ENCODE measurements around the gene CTXN3. TPM values are rescaled to one million over a fixed set of nuclear protein-coding genes. Genes with fewer than 3 reads are reported as not detected.
A peak's percentile ranks its signal among the peaks of the same experiment; 100 is the strongest.
"Not testable (repeated sequence)": the region's sequence is repeated elsewhere in the genome, so short reads cannot be mapped to it uniquely, and the experiment has no call there.

Gene CTXN3
- total and polyA plus RNA-seq, 5 donors: not detected

DNA sequence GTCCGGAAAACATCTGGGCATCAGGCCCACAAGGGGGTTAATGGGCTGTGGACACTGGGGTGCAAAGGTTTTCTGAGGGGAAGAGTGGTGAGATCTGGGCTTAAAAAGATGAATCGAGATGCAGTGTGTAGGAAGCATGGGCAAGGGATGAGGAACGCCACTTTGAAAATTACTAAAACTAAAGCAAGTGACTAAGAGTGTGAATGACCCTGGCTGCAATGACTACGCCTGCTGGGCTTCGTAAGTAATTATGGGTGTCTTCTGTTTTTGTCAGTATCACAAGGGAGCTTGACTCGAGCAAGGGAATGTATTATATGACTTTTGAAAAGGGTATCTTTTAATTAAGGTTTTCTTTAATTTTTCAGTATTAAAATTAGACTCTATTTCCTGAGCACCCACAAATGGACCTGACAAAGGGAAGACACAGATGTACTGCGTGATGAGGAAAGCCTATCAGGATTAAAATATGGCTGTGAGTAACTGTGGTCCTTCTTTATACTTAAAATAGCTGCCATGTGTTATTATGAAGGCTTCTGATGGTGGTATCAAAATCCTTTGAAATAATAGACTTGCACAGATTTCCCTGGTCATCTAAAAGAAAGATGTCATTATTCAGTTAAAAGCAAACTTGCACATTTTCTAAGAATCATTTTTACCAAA is 4.2 kb downstream of the CTXN3 start:
- no peaks in the 10 kb centered on the region for H3K9me3 ChIP-seq (ENCODE audit: control insufficient read depth, low read length)
- no peaks in the 10 kb centered on the region for H3K27me3 ChIP-seq (ENCODE audit: control insufficient read depth, insufficient read depth)
- DNase-seq: no peak
- WGBS: 86% methylated on average over 7 of the region's 7 CpGs
- H3K27ac ChIP-seq (ENCODE audit: low read length): no peak overlapping the region
- no peak overlapping the region for H3K4me3 ChIP-seq (ENCODE audit: low read length)
- intact Hi-C loops (cut with DNase I): no loop called here
- no peak for ATAC-seq
- peaks cover 2% of the 10 kb centered on the region for H3K4me1 ChIP-seq (ENCODE audit: control insufficient read depth, insufficient read depth, low read length)

DNA sequence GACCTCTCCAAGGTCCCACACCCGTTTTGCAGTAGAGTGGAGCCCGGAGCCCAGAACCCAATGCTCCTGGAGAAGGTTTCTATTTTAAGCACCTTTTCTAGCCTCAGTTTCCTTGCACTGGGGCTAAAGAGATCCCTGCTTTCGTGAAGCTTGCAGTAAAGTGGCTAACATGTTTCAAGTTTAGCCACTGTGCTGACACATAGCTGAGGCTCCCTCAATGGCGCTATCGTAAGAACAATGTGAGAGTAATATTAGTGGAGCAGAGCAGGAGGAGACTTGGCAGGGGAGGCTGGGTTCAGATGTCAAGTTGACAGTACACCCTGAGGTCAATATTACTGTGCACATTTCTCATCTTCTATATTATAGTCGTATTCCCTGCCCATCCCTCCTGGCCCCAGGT is 7.9 kb downstream of the CTXN3 start:
- H3K4me1 ChIP-seq (ENCODE audit: control insufficient read depth, insufficient read depth, low read length): no peaks in the 10 kb centered on the region
- DNase-seq: no peak
- H3K27me3 ChIP-seq (ENCODE audit: control insufficient read depth, insufficient read depth): no peaks in the 10 kb centered on the region
- intact Hi-C loops (cut with DNase I): no loop called here
- H3K9me3 ChIP-seq (ENCODE audit: control insufficient read depth, low read length): no peaks in the 10 kb centered on the region
- H3K27ac ChIP-seq (ENCODE audit: low read length): no peak overlapping the region
- H3K4me3 ChIP-seq (ENCODE audit: low read length): no peak overlapping the region
- WGBS: 84% methylated on average over 6 of the region's 6 CpGs
- ATAC-seq: no peak

DNA sequence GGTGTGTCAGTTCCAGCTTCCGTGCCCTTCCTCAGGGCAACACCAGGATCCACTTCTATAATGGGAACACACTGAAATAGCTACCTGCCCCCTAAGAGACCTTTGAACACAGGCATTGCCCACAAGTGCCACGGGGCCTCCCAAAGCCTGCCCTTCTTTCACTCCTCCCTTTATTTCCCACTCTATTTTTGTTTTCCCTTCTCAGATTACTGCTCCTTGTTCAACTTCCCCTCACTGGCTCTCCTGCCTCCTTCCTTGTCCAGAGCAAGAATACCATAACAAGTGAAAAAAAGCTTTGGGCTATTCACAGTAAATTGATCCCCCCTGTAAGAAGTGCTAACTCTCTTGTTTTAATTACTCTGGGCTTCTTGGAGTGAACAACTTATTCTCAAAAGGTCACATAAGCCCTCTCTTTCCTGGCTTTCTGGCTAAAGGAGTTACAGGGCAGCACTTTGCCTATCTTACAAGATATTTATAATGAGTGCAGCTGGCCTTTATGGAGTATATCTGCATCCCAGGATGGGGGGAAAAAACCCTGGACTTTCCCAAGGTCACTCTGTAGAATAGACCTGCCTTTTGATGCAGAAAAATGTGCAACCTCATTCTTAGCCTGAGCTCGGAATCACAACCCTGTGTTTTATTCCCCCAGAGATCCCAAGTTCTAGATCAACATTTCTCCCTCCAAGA is 11.3 kb downstream of the CTXN3 start:
- DNase-seq: peak in 1 of 3 donors; percentile 49
- Histone ChIP-seq H3K4me1 (ENCODE audit: control insufficient read depth, insufficient read depth, low read length) (no peaks in the 10 kb centered on the region), H3K27ac (ENCODE audit: low read length) (peak overlapping the region; percentile 15), H3K27me3 (ENCODE audit: control insufficient read depth, insufficient read depth) (no peaks in the 10 kb centered on the region), H3K4me3 (ENCODE audit: low read length) (no peak overlapping the region), H3K9me3 (ENCODE audit: control insufficient read depth, low read length) (no peaks in the 10 kb centered on the region)
- peak; percentile 21 to 70 for ATAC-seq
- intact Hi-C loops (cut with DNase I): no loop called here
- WGBS: 49% methylated on average over 3 of the region's 3 CpGs

DNA sequence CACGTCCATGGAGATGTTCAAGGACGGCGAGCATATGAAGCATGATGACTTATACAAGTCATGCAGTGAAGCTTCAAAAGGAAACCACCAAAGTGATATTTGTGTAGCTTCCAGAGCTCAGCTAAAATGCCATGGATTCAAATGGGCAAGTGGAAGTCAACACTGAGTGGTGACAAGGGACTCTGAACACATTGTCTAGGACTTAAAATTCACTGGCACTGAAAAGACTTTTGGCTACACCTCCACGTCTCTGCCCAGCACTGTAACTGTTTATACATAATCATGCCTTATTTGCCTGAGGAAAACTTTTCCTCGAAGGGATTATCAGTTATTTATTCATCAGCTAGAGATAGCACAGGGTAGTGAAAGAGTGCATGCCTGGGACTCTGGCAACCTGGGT is 15.2 kb downstream of the CTXN3 start:
- intact Hi-C loops (cut with DNase I): no loop called here
- 80% methylated on average over 5 of the region's 5 CpGs for WGBS
- Histone ChIP-seq H3K27me3 (ENCODE audit: control insufficient read depth, insufficient read depth) (no peaks in the 10 kb centered on the region), H3K9me3 (ENCODE audit: control insufficient read depth, low read length) (no peaks in the 10 kb centered on the region), H3K4me1 (ENCODE audit: control insufficient read depth, insufficient read depth, low read length) (no peaks in the 10 kb centered on the region), H3K4me3 (ENCODE audit: low read length) (no peak overlapping the region), H3K27ac (ENCODE audit: low read length) (no peak overlapping the region)
- ATAC-seq: peak in 1 of 2 donors; percentile 41
- DNase-seq: no peak

DNA sequence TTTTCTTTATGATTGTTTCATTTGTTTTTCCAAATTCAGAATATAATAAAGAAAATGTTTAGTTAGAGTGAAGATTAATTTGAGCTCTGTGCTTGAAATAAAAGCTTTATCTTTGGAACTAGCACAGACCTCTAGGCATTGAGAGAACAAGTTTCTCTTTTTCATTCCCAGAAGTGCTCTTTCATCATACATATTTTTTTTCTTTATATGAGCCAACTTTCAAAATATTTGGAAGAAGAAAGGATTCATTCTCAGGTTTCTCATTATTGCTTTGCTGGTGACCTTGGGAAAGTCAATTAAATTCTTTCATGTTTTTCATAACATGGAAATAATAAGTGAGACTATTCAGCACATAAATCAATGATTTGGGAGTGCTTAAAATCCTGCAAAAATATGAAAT is 16.8 kb downstream of the CTXN3 start:
- no peak for ATAC-seq
- DNase-seq: no peak
- no peaks in the 10 kb centered on the region for H3K9me3 ChIP-seq (ENCODE audit: control insufficient read depth, low read length)
- H3K27me3 ChIP-seq (ENCODE audit: control insufficient read depth, insufficient read depth): no peaks in the 10 kb centered on the region
- H3K27ac ChIP-seq (ENCODE audit: low read length): no peak overlapping the region
- H3K4me1 ChIP-seq (ENCODE audit: control insufficient read depth, insufficient read depth, low read length): no peaks in the 10 kb centered on the region
- intact Hi-C loops (cut with DNase I): no loop called here
- H3K4me3 ChIP-seq (ENCODE audit: low read length): no peak overlapping the region

DNA sequence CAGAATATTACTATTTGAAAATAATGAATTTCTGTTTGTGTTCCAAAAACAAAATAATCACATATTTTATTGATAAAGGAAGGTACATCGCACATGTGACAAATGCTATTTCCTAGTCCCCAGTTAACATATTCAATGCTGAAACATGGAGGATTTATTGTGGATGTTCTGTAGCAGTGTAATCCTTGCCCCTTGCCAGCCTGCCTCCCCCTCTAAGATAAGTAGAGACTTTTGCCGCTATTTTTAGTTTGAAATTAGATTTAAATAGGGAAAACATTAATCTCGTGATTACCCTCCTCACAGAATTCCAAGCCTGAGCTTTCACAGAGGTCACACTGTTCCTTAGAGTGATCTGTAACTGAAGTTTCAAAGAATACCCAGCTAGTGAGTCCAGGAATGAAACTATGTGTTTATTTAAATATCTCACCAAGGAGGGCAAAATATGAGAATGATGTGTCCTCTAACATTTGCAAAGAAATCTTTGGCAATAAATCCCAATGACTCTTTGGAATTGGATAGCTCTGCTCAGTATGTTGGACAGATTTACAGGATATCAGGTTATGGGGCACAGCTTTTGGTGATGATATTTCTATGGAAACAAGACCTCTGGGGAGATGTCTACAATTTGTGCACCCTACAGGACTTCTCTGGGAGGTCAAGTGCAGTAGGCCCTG is 17.3 kb downstream of the CTXN3 start:
- no peak overlapping the region for H3K27ac ChIP-seq (ENCODE audit: low read length)

DNA sequence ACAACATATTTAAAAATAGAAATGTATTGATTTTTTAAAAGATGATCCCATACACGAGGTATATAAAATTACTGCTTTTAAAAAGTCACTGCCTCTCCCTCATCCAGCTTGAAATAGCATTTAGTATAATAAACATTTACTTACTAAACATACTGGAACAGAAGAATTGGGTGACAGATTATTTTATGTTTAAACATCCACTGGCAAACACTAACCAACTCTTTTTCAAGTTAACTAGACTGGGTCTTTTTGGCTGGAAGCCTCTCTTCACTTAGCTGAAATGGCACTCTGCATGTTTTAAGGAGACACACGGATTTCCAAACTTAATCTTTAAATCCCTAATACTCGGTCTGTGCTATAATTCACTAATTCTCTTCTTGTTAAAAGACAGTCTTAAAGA is 19.0 kb downstream of the CTXN3 start:
- Histone ChIP-seq H3K4me1 (ENCODE audit: control insufficient read depth, insufficient read depth, low read length) (no peaks in the 10 kb centered on the region), H3K4me3 (ENCODE audit: low read length) (no peak overlapping the region), H3K27me3 (ENCODE audit: control insufficient read depth, insufficient read depth) (no peaks in the 10 kb centered on the region), H3K9me3 (ENCODE audit: control insufficient read depth, low read length) (no peaks in the 10 kb centered on the region), H3K27ac (ENCODE audit: low read length) (no peak overlapping the region)
- DNase-seq (no peak), ATAC-seq (no peak)
- intact Hi-C loops (cut with DNase I): no loop called here
- WGBS: 72% methylated on average over 3 of the region's 3 CpGs

More for the DNA sequence above, 17.3 kb downstream of the CTXN3 start:
- H3K27me3 ChIP-seq (ENCODE audit: control insufficient read depth, insufficient read depth): no peaks in the 10 kb centered on the region
- ATAC-seq (no peak), DNase-seq (no peak)
- intact Hi-C loops (cut with DNase I): no loop called here
- no peak overlapping the region for H3K4me3 ChIP-seq (ENCODE audit: low read length)
- no peaks in the 10 kb centered on the region for H3K9me3 ChIP-seq (ENCODE audit: control insufficient read depth, low read length)
- H3K4me1 ChIP-seq (ENCODE audit: control insufficient read depth, insufficient read depth, low read length): no peaks in the 10 kb centered on the region
- 49% methylated on average over 3 of the region's 3 CpGs for WGBS

DNA sequence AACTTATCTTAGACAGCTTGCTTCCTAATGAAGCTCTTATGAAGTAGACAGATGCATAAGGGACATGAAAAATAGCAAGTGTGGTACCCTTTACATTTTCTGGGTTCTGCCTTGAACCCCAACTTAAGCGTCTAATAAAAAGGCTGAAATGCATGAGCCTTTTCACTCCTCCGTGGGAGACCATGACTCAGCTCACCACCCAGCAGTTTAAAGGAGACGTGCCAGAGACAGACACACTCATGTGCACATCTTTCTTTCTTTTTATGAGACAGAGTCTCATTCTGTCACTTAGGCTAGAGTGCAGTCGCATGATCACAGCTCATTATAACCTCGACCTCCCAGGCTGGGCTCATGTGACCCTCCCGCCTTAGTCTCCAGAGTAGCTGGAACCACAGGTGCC is 22.3 kb downstream of the CTXN3 start:
- H3K4me1 ChIP-seq (ENCODE audit: control insufficient read depth, insufficient read depth, low read length): no peaks in the 10 kb centered on the region
- ATAC-seq: no peak
- no peak overlapping the region for H3K27ac ChIP-seq (ENCODE audit: low read length)
- H3K9me3 ChIP-seq (ENCODE audit: control insufficient read depth, low read length): no peaks in the 10 kb centered on the region
- no peaks in the 10 kb centered on the region for H3K27me3 ChIP-seq (ENCODE audit: control insufficient read depth, insufficient read depth)
- intact Hi-C loops (cut with DNase I): no loop called here
- WGBS: 85% methylated on average over 6 of the region's 6 CpGs
- no peak for DNase-seq
- no peak overlapping the region for H3K4me3 ChIP-seq (ENCODE audit: low read length)

DNA sequence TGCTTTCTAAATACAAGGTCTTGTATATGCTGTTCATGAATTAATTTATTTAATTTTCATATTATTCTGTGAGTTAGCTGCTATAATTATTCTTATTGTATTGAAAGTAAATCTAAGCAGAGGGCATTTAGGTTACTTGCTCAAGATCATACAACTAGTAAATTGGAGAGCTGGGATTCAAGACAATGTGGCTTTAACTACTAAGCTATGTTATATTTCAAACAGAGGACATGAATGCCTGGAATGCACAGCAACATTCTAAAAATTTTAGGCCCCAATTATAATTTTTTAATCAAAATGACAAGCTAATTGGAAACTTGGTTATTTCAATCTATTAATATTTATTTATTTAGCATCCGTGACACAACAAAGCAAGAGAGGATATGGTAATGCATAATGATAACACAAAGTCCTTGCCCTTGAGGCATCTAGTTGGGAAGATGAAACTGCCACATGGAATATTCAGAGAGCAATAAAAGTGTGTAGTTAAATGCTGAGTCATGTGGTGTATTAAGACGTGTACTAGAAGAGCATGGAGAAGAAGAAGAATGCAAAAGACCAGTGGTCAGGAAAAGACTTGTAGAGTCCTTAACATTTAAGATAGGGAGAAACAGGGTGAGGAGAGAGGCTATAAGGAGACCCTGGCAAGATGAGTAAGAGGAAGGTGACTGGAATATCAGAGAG is 24.4 kb downstream of the CTXN3 start:
- Histone ChIP-seq H3K4me1 (ENCODE audit: control insufficient read depth, insufficient read depth, low read length) (no peaks in the 10 kb centered on the region), H3K27me3 (ENCODE audit: control insufficient read depth, insufficient read depth) (no peaks in the 10 kb centered on the region), H3K27ac (ENCODE audit: low read length) (no peak overlapping the region), H3K4me3 (ENCODE audit: low read length) (no peak overlapping the region), H3K9me3 (ENCODE audit: control insufficient read depth, low read length) (no peaks in the 10 kb centered on the region)
- 73% methylated on average over 2 of the region's 2 CpGs for WGBS
- ATAC-seq: no peak
- no peak for DNase-seq
- intact Hi-C loops (cut with DNase I): no loop called here

DNA sequence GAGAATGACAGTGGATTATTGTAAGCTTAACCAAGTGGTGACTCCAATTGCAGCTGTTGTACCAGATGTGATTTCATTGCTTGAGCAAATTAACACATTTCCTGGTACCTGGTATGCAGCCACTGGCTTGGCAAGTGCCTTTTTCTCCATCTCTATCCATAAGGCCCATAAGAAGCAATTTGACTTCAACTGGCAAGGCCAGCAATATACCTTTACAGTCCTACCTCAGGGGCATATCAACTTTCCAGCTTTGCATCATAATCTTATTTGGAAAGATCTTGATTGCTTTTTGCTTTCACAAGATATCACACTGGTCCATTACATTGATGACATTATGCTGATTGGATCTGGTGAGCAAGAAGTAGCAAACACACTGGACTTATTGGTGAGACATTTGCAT is 28.1 kb downstream of the CTXN3 start:
- intact Hi-C loops (cut with DNase I): not testable (repeated sequence)

DNA sequence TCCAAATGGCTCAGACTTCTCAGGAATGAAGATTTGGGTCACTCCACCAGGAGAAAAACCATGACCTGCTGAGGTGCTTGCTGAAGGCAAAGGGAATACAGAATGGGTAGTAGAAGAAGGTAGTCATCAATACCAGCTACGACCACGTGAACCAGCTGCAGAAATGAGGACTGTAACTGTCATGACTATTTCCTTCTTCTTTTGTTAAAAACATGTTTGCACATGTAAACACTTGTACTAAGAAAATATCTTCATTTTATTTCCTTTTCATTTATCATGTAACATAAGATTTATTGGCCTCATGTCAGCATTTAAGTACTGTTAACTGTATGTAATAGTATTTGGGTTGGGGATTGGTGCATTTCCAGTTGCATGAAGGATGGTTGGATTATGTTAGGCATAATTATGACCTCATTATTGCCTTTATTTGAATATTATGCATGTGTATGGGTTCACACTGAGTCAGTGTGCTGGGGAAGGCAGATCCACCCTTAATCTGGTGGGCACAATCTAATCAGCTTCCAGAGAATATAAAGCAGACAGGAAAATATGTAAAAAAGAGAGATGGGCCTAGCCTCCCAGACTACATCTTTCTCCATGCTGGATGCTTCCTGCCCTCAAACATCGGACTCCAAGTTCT is 30.9 kb downstream of the CTXN3 start:
- intact Hi-C loops (cut with DNase I); H3K27me3 ChIP-seq (ENCODE audit: control insufficient read depth, insufficient read depth); DNase-seq; ATAC-seq; H3K4me1 ChIP-seq (ENCODE audit: control insufficient read depth, insufficient read depth, low read length); H3K27ac ChIP-seq (ENCODE audit: low read length); H3K4me3 ChIP-seq (ENCODE audit: low read length); H3K9me3 ChIP-seq (ENCODE audit: control insufficient read depth, low read length): not testable (repeated sequence)
- WGBS: 91% methylated on average over 3 of the region's 3 CpGs

More for the DNA sequence above, 28.1 kb downstream of the CTXN3 start:
- H3K4me1 ChIP-seq (ENCODE audit: control insufficient read depth, insufficient read depth, low read length); H3K9me3 ChIP-seq (ENCODE audit: control insufficient read depth, low read length); H3K27me3 ChIP-seq (ENCODE audit: control insufficient read depth, insufficient read depth); H3K4me3 ChIP-seq (ENCODE audit: low read length); ATAC-seq; DNase-seq; H3K27ac ChIP-seq (ENCODE audit: low read length): not testable (repeated sequence)
